GM12878 (cell line): ENCODE measurements around the gene COL11A1.

Experiments used
- CTCF ChIP-seq, 3 experiments: IDR thresholded peaks in 2 of 3; conservative IDR thresholded peaks in 1 of 3; 2 replicates each; pipeline ENCODE4 v1.5.1; 2011; ENCODE audit warnings: low read depth in 3 of 3, low read length in 3 of 3, mild to moderate bottlenecking in 3 of 3, control low read depth in 2 of 3, moderate library complexity in 2 of 3, inconsistent platforms in 1 of 3, mixed read lengths in 1 of 3; ENCODE audit not compliant: control insufficient read depth in 2 of 3, insufficient read depth in 1 of 3; ENCODE audit errors: extremely low read depth in 1 of 3
- ETV6 ChIP-seq, 2 experiments: fragments of 450-650 bp in 1 of 2; IDR thresholded peaks in 1 of 2; conservative IDR thresholded peaks in 1 of 2; 2 replicates each; pipeline ENCODE4 v1.6.1; 2014; ENCODE audit warnings: antibody characterized with exemption in 1 of 2, borderline replicate concordance in 1 of 2, low read depth in 1 of 2, mild to moderate bottlenecking in 1 of 2, moderate library complexity in 1 of 2
- IRF4 ChIP-seq: IDR thresholded peaks from 2 replicates; pipeline ENCODE4 v1.6.1; 2011; ENCODE audit warnings: low read depth, low read length
- MTA3 ChIP-seq: IDR thresholded peaks from 2 replicates; pipeline ENCODE4 v1.6.1; 2012; ENCODE audit warnings: low read length, inconsistent platforms, borderline replicate concordance
- NR2F1 ChIP-seq: fragments of 450-650 bp; conservative IDR thresholded peaks from 2 replicates; pipeline ENCODE4 v1.6.1; 2017; ENCODE audit warnings: mild to moderate bottlenecking
- POLR2AphosphoS5 ChIP-seq: IDR thresholded peaks from 2 replicates; pipeline ENCODE4 v1.6.1; 2011; ENCODE audit warnings: mild to moderate bottlenecking, low read length, inconsistent platforms

DNA sequence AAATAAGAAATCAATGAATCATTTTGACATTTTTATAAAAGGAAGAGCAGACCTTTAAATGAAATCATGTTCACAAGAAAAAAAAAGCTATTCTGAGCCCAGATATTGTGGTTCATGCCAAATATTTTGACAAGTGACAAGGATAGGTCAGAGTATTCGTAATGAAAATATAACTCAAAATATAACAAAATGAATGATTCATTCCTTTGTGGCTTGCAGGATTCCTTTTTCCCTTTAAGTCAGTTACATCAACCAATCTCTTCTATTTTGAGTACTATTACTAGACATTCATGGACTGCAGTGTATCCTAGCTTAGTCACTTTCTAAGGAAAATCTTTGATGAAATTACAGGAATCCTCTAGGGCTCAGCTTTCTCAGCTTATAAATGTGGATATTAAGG lies 188.7 kb downstream of the COL11A1 start:
- TF ChIP-seq CTCF (IDR thresholded peaks at IDR 0.05 in 2 of 3, conservative IDR thresholded peaks at IDR 0.05 in 1 of 3; ENCODE audit: control insufficient read depth in 2 of 3, extremely low read depth in 1 of 3, insufficient read depth in 1 of 3, low read depth in 3 of 3, low read length in 3 of 3): no peak
- no peak for TF ChIP-seq POLR2AphosphoS5
- TF ChIP-seq IRF4: no peak
- no peak for TF ChIP-seq NR2F1
- TF ChIP-seq ETV6 (conservative IDR thresholded peaks at IDR 0.05 in 1 of 2, IDR thresholded peaks at IDR 0.05 in 1 of 2; ENCODE audit: borderline replicate concordance in 1 of 2, low read depth in 1 of 2): no peak
- no peak for TF ChIP-seq MTA3
